Left renal pelvis (tissue), 4 donors: ENCODE data around the gene C1R. TPM values are rescaled to one million over a fixed set of nuclear protein-coding genes. Genes with fewer than 3 reads are reported as not detected.
A peak's percentile ranks its signal among the peaks of the same experiment; 100 is the strongest.

Source experiments
- DNase-seq, 4 donors: peaks; one replicate each; pipeline ENCODE4 v3.0.0-alpha.2; 2013; ENCODE audit warnings: low read depth in 4 of 4, low spot score in 3 of 4
- polyA plus RNA-seq, 4 donors: library from polyadenylated mRNA; unstranded; fragments of 120-200 nt; gene quantifications; one replicate each; pipeline ENCODE4 v1.2.1, GENCODE V29; 2013; ENCODE audit not compliant: insufficient read length in 4 of 4

The C1R gene
- 100 to 1,000 TPM in 1 of 4 donors, 10 to 100 TPM in 3; 33.9 to 275 (median 59.1) TPM for polyA plus RNA-seq

DNA sequence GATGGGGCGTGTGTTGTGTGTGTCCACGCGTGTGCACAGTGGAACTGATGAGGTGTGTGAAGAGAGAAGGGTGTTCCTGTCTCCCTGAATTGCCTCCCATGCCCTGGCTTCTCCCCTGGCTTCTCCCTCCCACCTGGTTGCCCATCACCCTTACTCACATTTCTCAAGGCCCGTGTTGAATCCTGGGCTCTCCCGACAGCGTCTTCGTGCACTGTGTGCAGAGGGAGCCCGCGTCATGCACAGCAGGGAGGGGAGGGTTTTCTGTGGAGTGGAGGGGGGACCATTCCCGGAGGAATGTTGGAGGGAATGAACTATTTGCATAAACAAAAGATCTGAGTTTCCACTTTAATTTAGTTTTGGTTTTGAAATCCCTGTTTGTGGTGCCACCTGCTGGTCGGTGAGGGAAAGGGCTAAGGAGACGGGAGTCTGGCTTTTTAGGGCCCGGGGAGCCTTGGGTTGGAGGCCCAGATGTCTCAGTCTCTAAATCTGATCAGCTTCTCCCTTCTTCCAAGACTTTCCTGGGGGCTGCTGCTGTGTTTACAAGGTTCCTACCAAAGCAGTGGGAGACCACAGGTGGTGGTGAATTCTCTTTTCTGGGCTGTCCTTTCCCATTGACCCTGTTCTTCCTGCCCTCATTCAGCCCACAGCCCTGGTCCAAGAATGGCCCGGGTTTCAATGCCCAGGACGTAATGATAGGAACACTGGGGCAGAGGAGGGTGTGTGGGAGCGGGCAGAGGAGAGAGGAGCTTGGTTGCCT, at the start of gene C1R:
TSS of gene C1R (minus strand) at position 217 of the 757 bp plus-strand sequence. CDS start at position 160, 57 bp downstream.
- peak; percentile 51 to 66 (median 56) for DNase-seq

DNA sequence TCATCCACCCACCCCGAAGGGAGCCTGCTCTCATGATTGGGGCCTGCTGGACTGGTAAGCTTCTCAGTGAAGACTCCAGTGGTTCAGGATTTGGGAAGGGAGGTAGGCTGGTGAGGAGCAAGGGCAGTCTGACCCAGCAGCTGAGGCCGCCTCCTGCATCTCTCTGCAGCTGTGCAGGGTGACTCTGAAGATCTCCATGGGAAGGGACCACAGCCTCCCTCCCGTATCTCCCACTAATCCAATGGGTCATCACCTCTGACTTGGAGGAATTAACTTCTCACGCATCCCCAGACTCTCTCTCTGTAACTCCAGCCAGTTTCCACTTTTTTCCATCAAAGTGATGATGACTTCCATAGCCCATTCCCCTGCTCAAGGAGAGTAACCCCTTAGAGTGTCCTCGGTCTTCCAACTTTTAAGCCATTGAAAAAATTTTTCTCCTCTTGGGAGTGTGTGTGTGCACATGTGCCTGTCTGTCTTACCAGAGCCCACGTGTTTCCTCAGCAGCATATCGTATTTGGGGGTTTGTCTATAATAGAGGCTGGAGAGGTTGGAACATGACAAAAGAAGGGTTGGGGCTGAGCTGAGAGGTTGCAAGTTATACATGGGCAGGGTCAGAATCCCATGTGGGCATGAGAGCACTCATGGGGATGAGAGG, 49.2 kb upstream of the C1R start:
- no peak for DNase-seq

DNA sequence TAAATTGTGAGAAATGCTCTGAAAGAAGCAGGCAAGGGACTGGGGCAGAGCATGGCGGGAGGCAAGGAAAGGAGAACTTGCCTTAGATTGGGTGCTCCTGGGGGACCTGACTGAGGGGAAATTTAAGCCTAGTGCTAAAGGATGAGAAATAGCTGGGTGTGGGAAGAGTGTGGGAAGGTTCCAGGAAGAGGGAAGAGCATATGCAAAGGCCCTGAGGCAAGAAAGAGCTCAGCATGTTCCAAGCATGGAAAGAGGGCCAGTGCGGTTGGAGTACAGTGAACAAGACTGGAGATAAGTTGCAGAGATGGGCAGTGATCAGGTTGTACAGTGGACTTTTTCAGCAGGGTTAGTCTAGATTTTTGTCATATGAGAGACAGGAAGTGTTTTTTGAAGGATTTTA, 47.0 kb upstream of the C1R start:
- DNase-seq: no peak

- no peak for DNase-seq
These were observed 45.7 kb upstream of the C1R start for GRCh38 chr12:7137908-7138307.

DNA sequence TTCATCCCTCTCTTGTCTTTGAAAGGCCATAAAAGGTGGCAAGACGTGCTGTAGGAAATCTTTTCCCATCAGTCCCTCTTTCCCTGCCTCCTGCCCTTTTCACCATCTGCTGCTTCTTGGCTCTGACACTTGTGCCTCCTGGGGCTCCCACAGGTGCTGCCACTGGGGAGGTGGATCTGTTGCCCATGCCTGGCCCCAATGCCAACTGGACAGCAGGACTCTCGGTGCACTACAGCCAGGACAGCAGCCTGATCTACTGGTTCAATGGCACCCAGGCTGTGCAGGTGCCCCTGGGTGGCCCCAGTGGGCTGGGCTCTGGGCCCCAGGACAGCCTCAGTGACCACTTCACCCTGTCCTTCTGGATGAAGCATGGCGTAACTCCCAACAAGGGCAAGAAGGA, 44.4 kb upstream of the C1R start:
- DNase-seq: no peak

- no peak for DNase-seq
These were observed 43.8 kb upstream of the C1R start for GRCh38 chr12:7136071-7136470.

- no peak for DNase-seq
These were observed 42.3 kb upstream of the C1R start for GRCh38 chr12:7134396-7135166.

DNA sequence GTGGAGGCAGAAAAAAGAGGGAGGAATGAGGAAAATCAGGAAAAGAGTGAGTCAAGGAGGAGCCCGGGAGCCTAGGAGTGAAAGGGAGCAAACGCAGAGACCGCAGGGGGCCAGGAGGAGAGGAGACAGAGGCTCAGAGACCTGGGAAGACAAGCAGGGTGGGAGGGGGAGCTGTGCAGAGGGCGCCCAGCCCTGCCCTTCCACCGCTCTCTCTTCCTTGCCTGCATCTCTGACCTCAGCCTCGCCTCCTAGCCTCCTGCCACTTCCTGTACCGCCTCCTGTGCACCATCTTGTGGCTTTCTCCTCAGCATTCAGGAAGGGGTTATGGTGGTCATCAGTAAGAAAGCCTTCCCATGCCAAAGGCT, 39.2 kb upstream of the C1R start:
- DNase-seq: no peak

DNA sequence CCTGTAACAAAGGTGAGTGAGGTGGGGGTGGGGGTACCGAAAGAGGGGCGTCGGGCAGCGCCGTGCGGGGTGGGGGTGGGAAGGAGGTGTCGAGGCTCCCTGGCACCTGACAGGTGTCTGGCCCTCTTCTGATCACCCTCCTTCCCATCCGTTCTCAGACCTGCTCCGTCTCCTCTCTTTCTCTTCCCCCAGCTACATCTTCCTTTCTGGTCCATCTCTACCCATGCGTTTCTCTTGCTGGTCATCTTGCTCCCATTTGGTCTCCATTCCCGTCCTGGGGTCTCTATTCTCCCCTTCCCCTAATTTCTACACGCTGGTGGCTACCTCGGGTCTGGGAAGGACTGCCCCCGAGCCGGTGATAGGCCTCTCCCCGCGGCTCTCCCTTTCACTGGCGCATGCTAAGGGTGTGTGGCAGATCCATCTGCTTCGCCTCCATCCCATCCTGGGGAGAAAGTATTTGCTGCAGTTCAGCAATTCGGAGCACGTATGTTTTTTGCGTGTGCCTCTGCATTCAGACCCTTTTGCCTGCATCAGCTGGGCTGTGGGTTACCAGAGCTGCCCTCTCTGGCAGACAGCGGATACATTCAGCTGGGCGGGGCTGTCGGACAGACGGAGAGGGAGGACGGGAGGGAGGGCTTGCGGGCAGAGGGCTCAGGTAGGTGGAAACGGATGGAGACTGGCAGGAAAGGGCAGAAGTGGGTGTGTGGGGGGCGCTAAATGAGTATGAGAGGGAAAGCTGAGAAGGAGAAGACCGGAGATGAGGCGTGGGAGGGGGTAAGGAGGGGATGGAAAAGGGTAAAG, 38.7 kb upstream of the C1R start:
- DNase-seq: no peak

DNA sequence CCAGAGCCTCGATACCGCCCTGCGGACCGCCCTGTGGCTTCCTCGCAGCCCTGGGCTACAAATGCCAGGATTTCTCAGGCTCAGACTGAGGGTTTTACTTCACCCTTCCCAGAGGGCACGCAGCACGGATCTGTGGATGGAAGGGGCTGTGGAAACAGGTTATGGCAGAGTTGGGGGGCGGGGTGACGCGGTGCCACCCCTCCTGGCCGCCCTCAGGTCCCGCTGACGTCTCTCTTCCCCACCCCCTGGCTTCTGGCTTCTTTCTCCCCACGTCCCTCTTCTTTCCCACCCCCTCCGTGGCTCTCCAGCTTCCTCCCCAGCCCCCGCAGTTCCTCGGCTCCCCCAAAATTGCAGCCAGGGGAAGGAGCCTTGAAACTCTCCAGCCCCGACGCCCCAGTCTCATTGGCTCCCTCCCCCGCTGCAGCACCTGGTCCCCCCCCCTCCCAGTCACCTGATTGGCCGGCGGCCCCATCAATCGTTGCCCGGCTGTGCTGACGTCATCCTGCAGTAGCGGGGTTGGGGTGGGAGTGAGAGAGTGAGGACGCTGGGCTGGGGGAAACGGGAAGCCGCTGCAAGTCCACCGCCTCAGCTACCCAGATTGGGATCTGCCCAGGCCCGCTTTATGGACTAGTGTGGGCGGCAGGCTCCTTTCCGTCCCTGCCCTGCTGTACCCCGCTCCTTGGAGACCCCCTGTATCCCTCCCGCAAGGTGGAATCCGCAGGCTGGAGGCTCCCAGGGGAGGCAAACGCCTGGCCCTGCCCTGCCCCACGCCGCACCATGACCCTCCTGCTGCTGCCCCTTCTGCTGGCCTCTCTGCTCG, 37.8 kb upstream of the C1R start, which contains the start of gene CLSTN3:
TSS of gene CLSTN3 (plus strand) at position 500 of the 820 bp plus-strand sequence. CDS start at position 778, 278 bp downstream.
- peak in 2 of 4 donors; percentile 73 to 84 for DNase-seq

GRCh38 chr12:7129287-7129871, 37.1 kb upstream of the C1R start:
- DNase-seq: no peak

GRCh38 chr12:7128681-7129286, 36.5 kb upstream of the C1R start, which contains the start of gene RBP5:
RBP5 (minus strand) TSS chr12:7128889; CDS start chr12:7128775, 114 bp downstream.
- DNase-seq: no peak

DNA sequence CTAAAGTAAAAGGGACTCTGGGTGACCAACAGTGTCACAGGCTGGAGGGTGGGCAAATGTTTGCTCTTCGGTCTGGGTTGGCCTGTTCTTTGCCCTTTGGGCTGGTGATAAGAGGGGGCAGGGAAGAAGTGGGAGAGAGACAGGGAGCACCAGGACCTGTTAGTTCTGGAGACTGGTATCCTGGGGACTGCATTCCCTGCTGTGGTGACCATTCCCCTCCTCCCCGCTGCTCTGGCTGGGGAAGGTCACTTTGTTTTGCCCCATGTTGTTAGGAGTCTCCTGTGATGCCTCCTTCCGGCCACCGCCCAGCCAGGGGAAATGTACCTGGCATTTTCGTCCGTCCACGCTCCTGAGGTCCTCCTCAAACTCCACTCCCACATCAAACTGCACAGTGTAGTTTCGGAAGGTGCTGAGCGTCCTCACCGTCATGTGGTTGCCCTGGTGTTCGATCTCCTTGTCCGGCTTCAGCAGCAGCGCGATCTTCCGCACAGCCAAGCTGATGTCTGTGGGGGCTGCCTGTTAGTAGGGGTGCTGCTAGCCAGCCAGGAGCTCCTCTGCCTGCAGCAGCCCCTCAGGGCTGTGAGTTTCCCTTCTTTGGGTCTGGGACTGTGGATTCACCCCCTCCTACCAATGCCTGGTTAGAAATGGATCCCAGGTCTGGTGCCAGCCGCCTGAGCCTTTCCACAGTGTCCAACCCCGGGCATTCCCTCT, 35.8 kb upstream of the C1R start:
- DNase-seq: no peak

DNA sequence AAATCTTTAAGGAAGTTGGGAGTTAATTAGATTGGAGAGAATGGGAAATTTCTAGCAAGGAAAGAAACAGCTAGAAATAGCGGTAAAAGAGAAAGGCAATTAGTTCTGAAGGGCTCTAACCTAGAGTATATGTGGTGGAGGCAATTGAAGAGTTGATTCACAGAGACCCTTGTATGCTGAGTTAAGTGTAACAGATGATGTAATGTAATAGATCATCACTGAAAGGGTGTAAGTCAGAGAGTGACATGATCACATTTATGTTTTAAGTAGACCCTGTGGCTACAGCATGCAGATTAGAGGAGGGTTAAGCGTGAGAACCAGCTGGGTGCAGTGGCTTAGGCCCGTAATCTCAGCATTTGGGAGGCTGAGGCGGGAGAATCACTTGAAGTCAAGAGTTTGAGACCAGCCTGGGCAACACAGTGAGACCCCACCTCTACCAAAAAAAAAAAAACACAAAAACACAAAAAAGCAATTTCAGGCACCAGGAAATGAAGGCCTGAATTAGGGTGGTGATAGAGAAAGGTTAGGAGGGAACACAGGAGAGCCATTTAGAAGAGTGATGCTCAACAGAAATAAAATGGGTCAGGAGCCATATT, 33.5 kb upstream of the C1R start:
- DNase-seq: no peak

DNA sequence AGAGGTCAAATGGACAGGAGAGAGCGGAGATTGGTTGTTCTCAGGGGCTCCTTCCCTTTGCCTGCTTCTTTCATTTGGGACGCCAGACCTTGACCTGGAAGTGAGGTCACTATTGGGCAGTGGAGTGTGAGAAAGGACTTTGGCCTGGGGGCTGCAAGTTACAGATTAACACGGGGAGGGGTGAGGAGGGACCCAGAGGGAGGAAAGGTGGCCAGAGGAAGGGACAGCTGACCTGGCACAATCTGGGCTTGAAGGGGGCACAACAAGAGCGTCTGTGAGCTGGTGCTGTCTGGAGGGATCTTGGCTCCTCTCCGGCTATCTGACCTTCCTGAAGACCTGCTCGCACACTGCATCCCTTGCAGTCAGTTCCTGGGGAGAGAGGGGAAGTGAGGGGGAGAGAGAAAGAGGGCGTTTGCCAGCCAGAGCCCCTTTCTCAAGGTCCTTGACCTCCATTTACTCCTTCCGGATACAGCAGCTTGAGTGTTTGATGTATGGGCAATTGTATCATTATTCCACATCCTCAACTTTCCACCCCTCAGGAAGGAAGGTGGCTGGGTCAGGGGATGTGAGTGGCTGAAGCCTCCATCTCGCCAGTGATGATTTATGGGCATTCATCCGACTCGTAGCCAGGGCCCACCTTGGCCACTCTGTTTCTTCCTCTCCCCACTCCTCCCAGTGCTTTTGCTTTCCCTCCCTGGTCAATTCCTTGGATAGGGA, 31.7 kb upstream of the C1R start:
- DNase-seq: no peak

DNA sequence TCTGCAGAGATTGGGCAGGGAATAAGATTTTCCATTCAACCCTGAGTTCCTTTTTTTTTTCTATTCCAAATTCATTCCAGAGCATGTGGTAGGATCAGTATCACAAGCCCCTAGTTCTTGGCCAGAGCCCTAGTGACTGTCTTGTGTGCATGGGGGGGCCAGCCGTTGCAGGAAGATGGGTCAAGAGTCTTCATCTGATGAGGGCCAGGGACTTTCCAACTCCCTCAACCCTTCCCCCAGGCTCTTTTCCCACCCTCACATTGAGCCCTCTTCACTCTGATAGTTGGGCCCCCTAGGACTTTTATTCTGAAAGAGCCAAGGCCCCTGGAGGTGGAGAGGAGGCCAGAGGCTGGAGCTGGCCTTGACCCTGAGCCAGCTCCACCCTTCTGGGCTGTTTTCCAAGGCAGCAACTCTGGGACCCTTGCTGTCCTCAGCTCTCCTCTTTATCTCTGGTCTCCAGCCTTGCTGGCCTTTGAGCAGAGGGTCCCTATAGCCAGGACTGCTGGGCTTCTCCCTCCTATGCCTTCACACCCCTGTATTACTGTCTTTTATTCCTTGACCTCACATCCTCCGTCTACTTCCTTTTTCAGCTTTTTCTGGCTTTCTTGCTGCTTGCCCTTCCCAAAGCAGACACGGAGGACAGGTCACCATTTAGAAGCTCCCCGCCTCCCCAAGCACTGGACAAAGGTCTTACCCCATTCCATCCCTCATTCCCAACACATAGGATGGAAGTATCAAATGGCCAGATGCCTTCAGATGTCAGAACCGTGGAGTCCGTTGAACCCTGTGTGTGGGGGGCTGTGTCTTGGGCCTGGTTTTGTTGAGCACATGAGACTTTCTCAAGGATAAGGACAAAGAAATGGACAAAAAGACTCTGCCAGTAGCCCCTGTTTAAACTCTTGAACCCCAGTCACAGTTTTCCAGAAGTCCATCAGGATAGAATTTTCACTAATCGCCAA, 30.8 kb upstream of the C1R start:
- DNase-seq: no peak
